Osteocyte (in vitro differentiated cells): ENCODE data around the gene AQP11. TPM values are rescaled to one million over a fixed set of nuclear protein-coding genes. Genes with fewer than 3 reads are reported as not detected.

Experiments used
- DNase-seq: peaks from one replicate; pipeline ENCODE4 v3.0.0; 2021; ENCODE audit warnings: mixed read lengths; ENCODE audit not compliant: unreplicated experiment; ENCODE audit errors: extremely low spot score
- H3K27ac Mint-ChIP-seq: one replicate; pipeline ENCODE4 v1.8.0; 2021; ENCODE audit warnings: mild to moderate bottlenecking, mixed read lengths; ENCODE audit not compliant: unreplicated experiment
- H3K27me3 Mint-ChIP-seq: one replicate; pipeline ENCODE4 v1.8.0; 2021; ENCODE audit warnings: mixed read lengths; ENCODE audit not compliant: unreplicated experiment
- H3K36me3 Mint-ChIP-seq: one replicate; pipeline ENCODE4 v1.8.0; 2021; ENCODE audit warnings: mixed read lengths; ENCODE audit not compliant: unreplicated experiment
- H3K4me1 Mint-ChIP-seq: one replicate; pipeline ENCODE4 v1.8.0; 2021; ENCODE audit warnings: mixed read lengths; ENCODE audit not compliant: unreplicated experiment
- H3K4me3 Mint-ChIP-seq: one replicate; pipeline ENCODE4 v1.8.0; 2021; ENCODE audit warnings: mild to moderate bottlenecking, moderate library complexity, mixed read lengths; ENCODE audit not compliant: unreplicated experiment
- H3K9me3 Mint-ChIP-seq: one replicate; pipeline ENCODE4 v1.8.0; 2021; ENCODE audit warnings: mixed read lengths; ENCODE audit not compliant: unreplicated experiment
- total RNA-seq: library from RNA; stranded (reverse); gene quantifications from 2 replicates; pipeline ENCODE4 v1.2.1, GENCODE V29; 2021
- TF ChIP-seq, protein P1 (sequence below): fragments of 200-600 bp; sonication (generic); IDR thresholded peaks from 2 replicates; pipeline ENCODE4 v1.5.0; 2021; ENCODE audit warnings: antibody characterized with exemption, mild to moderate bottlenecking, moderate library complexity

AQP11 gene
- total RNA-seq, 1 donor from 2014 or later, result 0.91 TPM

GRCh38 chr11:77636731-77637344, 47.1 kb downstream of the AQP11 start:
- Mint-ChIP-seq H3K36me3 (peaks cover 3% of the 10 kb centered on the region), H3K4me1 (peaks cover 28% of the 10 kb centered on the region), H3K4me3 (peak overlapping the region; percentile 94), H3K9me3 (no peaks in the 10 kb centered on the region), H3K27me3 (no peaks in the 10 kb centered on the region), H3K27ac (peak overlapping the region; percentile 98)
- no peak for DNase-seq
- TF ChIP-seq, protein P1, sequence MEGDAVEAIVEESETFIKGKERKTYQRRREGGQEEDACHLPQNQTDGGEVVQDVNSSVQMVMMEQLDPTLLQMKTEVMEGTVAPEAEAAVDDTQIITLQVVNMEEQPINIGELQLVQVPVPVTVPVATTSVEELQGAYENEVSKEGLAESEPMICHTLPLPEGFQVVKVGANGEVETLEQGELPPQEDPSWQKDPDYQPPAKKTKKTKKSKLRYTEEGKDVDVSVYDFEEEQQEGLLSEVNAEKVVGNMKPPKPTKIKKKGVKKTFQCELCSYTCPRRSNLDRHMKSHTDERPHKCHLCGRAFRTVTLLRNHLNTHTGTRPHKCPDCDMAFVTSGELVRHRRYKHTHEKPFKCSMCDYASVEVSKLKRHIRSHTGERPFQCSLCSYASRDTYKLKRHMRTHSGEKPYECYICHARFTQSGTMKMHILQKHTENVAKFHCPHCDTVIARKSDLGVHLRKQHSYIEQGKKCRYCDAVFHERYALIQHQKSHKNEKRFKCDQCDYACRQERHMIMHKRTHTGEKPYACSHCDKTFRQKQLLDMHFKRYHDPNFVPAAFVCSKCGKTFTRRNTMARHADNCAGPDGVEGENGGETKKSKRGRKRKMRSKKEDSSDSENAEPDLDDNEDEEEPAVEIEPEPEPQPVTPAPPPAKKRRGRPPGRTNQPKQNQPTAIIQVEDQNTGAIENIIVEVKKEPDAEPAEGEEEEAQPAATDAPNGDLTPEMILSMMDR, result no peak

DNA sequence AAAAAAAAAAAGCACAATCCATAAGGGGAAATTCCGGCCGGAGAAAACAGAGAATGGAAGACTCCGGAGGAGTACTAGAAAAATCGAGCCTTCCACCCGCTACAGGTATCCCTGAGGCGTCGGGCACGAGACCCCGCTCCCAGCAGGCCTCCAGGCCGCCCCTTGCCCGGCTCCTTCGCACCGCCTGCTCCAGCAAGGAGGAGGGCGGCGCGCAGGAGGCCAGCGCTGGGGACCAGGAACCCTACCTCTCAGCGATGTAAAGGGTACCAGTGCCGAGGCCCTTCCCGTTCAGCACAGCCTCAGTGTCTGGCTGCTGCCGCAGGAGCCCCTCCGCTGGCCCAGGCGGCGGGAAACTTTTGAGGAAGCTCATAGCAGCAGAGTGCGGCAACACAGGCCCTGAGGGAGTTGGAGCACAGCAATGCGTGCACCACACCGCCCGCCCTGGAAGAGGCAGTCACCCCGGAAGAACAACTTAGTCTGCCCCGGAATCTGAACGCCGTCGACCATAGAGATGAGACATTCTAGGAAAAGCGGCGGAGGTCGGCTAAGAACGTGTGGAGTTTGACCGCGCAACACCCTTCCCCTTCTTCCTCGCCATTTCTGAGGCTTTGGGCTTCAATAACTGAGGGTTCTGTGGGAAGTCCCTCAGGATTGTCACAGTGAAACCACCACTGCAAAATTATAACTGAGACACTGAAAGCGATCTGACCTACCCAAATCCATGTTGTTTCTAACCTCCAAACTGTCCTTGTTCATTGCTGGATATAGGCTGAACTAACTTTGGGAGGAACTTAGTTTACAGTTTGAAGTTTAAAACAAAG, 47.8 kb downstream of the AQP11 start, which contains the start of gene CLNS1A:
TSS of gene CLNS1A (minus strand) at position 450 of the 821 bp plus-strand sequence. CDS start at position 370, 80 bp downstream.
- TF ChIP-seq, protein P1, result no peak
- H3K36me3 Mint-ChIP-seq, result peaks cover 3% of the 10 kb centered on the region
- peak within 1 kb of the TSS; percentile 94 for H3K4me3 Mint-ChIP-seq

DNA sequence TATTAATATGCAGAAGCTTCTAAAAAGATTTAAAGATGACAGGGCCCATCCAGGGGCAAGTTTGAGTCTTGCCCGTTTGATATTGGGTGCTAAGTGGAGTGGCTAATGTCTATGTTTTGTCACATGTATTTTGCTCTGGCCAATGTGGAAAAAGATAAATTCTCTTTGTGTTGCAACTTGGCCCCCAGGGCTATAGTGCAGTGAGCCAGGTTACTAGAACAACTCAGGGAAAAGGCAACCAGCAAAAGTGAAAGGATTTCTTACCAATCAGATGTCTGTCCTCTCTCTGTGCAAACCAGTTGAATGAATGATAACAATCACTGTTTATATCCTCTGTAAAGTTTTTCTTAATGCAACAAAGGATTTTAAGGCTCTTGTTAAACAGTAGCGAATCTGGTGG, 52.5 kb downstream of the AQP11 start:
- no peaks in the 10 kb centered on the region for H3K9me3 Mint-ChIP-seq
- H3K27me3 Mint-ChIP-seq, result no peaks in the 10 kb centered on the region
- peaks cover 10% of the 10 kb centered on the region for H3K4me1 Mint-ChIP-seq
- H3K36me3 Mint-ChIP-seq, result no peaks in the 10 kb centered on the region
- H3K4me3 Mint-ChIP-seq, result no peak overlapping the region
- H3K27ac Mint-ChIP-seq, result no peak overlapping the region
- TF ChIP-seq, protein P1, result no peak
- DNase-seq, result no peak

More for the DNA sequence above, 47.8 kb downstream of the AQP11 start, which contains the start of gene CLNS1A:
- peaks cover 26% of the 10 kb centered on the region for H3K4me1 Mint-ChIP-seq
- H3K27ac Mint-ChIP-seq, result peak within 1 kb of the TSS; percentile 98
- peak; percentile 92 for DNase-seq
- H3K27me3 Mint-ChIP-seq, result no peaks in the 10 kb centered on the region
- H3K9me3 Mint-ChIP-seq, result no peaks in the 10 kb centered on the region

DNA sequence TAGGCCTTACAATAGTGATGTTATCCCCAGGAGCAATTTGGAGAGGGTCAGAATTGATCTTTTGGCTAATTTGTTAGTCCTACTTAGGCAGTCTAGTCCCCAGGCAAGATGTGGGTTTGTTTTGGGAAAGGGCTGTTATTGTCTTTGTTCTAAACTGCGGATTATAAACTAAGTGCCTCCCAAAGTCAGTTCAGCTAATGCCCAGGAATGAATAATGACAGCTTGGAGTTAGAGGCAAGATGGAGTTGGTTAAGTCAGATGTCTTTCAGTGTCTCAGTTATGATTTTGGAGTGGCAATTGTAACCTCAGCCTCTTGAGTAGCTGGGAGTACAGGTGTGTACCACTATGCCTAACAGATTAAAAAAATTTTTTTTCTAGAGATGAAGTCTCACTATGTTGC, 55.1 kb downstream of the AQP11 start:
- no peaks in the 10 kb centered on the region for H3K36me3 Mint-ChIP-seq
- TF ChIP-seq, protein P1, result no peak
- no peaks in the 10 kb centered on the region for H3K9me3 Mint-ChIP-seq
- H3K4me1 Mint-ChIP-seq, result peaks cover 3% of the 10 kb centered on the region
- H3K27ac Mint-ChIP-seq, result no peak overlapping the region
- H3K4me3 Mint-ChIP-seq, result no peak overlapping the region
- H3K27me3 Mint-ChIP-seq, result no peaks in the 10 kb centered on the region
- DNase-seq, result no peak
